Measurements from ENCODE around the gene MAGI2.

The MAGI2 gene

GRCh38 chr7:78159545-78159944, 1293.9 kb downstream of the MAGI2 start:
- no peak for DNase-seq

DNA sequence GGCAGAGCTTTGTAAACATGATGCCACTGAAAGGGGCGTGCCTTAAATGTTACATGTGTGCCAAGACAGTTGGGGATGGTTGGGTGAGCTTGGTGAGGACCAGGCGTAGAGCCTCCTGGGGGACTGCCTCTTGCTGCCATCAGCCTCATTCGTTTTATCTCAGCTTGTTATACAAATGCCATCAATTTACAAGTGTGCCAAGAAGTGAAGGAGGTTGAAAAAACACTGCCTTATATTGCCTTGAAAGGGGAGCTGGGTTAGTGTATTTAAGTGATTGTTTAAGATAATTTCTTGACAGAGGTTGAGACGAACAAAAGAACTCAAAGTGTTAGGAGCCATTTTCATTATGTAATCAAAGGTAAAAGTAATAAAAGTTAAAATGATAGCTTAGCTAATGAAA, 1300.2 kb downstream of the MAGI2 start:
- DNase-seq: no peak

DNA sequence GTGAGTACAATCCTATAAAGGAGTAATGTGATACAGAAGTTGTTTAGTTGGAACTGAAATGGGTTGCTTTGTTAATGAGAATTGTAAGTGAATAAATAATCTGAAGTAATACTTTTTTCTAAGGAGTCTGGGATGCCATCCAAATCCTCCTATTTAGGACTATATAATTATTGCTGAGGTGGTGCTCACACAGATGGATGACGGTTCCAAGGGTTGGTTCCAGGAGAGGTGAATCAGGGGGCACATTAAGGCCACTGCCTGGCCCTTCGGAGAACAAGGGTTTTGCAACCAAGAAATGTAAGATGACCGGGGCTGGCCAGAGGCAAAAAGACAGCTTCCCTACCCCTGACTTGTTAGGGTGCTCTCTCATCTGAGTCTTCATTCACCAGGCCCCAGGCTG, 1302.2 kb downstream of the MAGI2 start:
- no peak for DNase-seq

GRCh38 chr7:78149787-78150186, 1303.7 kb downstream of the MAGI2 start:
- DNase-seq: no peak

- no peak for DNase-seq
Observed at GRCh38 chr7:78148166-78148894, 1305.1 kb downstream of the MAGI2 start.

GRCh38 chr7:78146546-78146945, 1306.9 kb downstream of the MAGI2 start:
- no peak for DNase-seq

DNA sequence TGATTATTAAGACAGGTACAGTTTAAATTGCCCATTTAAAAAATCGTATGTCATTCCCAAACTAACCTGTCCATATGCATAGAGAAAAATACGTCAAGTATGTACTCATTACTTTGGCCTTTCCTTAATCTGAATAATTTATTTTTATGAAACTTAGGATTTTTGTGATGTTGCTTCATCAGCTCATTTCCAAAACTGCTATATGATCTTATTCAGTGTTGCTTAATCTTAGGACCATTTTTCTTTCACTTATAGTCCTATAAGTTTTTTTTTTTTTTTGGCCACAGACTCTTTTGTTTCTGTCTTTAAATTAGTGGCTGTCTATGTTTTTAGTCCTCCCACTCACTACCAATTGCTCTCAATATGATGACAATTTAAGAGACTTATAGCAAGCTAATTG, 1309.8 kb downstream of the MAGI2 start:
- DNase-seq: no peak

GRCh38 chr7:78141522-78142281, 1311.8 kb downstream of the MAGI2 start:
- DNase-seq: no peak

DNA sequence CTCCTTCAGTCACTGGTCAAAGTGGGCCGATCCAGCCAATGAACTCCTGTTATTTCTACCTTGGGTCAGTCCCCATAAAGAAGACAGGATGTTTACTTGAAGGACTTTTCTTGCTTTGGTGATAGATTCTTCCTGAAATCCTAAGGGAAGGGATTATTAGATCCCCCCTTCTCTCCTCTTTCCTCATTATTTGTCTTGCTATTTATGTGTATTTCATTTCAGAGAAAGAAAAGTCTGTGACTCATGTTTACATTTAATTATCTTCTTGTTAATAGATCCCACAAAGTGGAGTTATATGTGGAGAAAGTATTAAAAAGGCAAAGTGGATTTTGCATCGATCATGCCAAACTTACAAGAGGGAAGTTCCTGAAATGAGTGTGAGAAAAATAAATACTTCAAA, 1313.4 kb downstream of the MAGI2 start:
- no peak for DNase-seq

- DNase-seq: no peak
Observed at GRCh38 chr7:78139335-78139734, 1314.1 kb downstream of the MAGI2 start.

GRCh38 chr7:78134774-78135173, 1318.7 kb downstream of the MAGI2 start:
- DNase-seq: no peak

GRCh38 chr7:78134256-78134655, 1319.2 kb downstream of the MAGI2 start:
- DNase-seq: no peak

DNA sequence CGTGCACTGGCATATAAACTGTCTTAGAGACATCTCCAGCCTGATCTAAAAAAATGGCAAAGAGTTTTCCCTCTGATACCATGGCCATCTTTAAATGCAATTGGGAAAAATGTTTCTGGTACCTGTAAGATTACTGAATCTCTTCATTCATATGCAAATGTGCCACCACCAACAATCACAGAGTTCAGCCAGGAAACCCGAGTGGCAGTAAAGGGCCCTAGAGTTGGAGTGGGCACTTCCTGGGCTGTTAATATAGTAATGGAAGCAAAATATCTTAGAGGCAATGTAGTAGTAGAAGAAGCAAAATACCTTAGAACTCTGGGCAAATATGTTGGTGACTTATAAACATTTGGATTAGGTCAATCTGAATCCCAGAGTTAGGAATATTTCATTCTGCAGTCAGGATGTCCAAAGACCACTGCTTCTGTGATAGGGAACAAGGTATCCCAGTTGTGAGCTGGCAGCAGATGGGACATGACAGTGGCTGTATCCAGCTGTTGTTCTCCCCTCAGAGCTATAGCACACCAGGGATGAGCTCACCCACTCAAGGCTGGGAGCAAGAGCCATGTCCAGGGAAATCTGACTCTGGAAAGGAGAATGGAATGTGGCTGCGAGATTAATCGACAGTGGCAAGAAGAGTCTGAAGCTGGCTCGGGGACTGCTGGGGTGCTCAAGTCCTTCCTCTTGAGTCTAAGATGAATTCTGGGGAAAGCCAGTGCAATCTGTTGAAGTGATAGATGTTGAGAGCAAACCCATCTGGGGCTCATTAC, 1322.8 kb downstream of the MAGI2 start:
- DNase-seq: no peak

DNA sequence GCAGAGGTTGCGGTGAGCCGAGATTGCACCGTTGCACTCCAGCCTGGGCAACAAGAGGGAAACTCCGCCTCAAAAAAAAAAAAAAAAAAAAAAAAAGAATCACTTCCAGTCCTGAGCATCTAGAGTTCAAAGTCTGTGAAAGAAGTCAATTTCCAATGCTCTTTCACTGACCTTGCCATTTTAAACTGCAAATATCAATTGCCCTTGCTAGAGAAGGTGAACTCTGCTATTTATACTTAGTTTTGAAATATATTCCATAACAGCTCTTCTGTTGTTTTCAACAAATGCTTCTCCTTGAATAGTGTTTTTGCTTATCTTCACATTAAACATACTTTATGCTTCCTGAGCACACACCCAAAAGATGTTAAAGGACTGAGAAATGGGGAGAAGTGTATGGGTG, 1323.6 kb downstream of the MAGI2 start:
- no peak for DNase-seq

- no peak for DNase-seq
Observed at GRCh38 chr7:78127009-78127408, 1326.5 kb downstream of the MAGI2 start.

DNA sequence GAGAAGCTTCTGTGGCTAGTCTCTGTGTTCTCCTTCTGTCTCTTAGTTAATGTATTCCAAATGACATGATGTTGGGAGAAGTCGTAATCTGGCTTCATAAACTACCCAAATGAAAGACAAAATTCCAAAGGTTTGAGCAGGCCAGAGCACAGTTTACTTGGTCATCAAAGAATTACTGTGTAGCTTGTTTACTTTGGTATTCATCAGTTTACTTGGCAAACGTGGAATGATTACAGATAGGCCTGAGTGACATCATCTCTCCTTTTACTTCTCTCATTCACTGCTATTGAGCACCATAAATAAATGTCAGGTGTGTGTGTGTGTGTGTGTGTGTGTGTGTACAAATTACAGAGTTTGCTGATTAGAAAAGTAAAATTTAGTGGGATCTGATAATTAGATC, 1327.6 kb downstream of the MAGI2 start:
- no peak for DNase-seq

- DNase-seq: no peak
Observed at GRCh38 chr7:78124216-78124615, 1329.3 kb downstream of the MAGI2 start.

GRCh38 chr7:78121888-78122287, 1331.6 kb downstream of the MAGI2 start:
- no peak for DNase-seq

DNA sequence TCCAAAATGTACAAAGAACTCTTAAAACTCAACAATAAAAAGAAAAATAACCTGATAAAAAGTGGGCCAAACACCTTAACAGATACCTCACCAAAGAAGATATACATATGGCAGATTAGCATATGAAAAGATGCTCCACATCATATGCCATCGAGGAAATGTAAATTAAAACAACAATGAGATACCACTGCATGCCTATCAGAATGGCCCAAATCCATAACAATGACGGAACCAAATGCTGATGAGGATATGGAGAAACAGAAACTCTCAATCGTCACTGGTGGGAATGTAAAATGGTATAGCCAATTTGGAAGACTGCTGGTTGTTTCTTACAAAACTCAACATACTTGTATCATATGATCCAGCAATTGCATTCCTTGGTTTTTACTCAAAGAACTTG, 1335.0 kb downstream of the MAGI2 start:
- no peak for DNase-seq

DNA sequence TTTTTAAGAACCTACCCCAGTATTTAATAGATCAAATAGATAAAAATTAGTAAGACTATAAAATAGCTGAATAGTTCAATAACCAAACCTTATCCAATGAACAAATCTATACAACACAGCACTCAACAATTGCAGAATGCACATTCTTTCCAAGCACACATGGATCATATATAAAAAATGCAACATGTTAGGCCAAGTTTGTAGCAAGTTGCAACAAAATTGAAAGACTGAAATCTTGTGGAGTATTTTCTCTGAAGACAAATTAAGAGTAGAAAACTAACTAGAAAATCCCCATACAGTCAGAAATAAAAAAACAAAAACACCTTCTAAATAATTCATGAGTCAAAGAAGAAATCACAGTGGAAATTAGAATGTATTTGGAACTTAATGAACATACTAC, 1337.6 kb downstream of the MAGI2 start:
- DNase-seq: no peak

GRCh38 chr7:78114993-78115392, 1338.5 kb downstream of the MAGI2 start:
- DNase-seq: no peak

DNA sequence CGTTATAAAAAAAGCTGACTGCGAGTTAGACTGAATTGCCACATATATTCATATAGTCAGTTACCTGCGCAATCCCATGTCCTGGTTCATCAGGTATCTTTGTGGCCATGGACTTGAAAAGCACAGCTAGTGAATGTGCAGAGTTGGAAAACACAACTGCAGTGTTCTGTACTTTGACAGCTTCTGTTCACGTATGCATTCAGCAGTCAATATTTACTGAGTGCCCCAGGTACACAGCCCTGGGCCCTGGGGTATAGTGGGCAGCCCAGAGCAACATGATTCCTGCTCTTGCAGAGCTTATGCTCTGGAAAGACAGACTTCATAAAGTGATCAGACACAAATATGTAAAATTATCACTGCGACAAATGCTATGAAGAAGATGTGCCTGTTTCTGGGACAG, 1341.0 kb downstream of the MAGI2 start:
- no peak for DNase-seq

DNA sequence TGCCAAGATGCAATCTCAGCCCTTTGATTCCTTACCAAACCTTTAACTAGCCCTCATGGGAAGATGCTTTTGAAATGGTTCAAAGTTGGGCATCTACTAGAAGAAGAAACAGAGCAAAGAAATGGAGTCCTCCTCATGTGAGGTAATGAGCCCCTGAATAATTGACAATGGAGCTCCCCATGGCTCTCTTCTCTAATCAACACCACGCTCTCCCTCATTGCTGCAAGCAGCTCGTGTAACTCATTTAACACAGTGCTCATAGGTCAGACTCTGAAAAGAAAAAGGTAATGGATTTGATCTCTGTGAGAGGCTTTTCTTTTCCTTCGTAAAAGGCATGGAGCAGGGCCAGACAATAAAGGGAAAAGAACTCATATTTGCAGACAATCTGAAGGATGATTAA, 1342.1 kb downstream of the MAGI2 start:
- DNase-seq: no peak

GRCh38 chr7:78103475-78103874, 1350.0 kb downstream of the MAGI2 start:
- no peak for DNase-seq

Data from activated naive CD4-positive, alpha-beta T cell (primary cell).